ENCODE measurements around the gene RBP3. TPM values are rescaled to one million over a fixed set of nuclear protein-coding genes. Genes with fewer than 3 reads are reported as not detected.

The RBP3 gene
- total RNA-seq, 1 experiment from 2014 or later: not detected

DNA sequence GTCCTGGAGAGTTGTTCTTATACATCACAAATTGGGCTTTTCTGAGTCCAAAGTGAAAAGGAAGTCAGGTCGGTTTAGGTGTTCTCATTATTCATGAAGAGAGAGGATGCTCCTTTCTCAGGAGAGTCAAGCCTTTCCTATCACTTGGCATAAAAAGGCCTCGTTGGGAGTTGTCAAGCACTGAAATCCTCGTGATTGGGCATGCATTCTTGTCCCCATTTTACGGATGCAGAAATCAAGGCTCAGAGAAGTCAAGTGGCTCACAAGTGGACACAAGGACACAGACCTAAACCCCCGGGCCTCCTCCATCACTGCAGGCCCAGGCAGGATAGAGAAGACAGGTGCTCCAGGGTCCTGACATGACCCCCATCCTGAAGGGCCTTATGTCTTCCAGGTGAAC is 8.5 kb downstream of the RBP3 start:
- Histone ChIP-seq H3K27ac (ENCODE audit: insufficient read length, low read depth, low read length) (no peak overlapping the region), H2BK15ac (ENCODE audit: low read depth, low read length) (no peak overlapping the region), H2BK20ac (ENCODE audit: low read depth, low read length, poor library complexity, severe bottlenecking) (no peak overlapping the region), H3K14ac (ENCODE audit: insufficient read depth, low read length) (no peak overlapping the region), H3K4me2 (ENCODE audit: insufficient read depth, insufficient read length, low read length) (no peak overlapping the region), H3K79me1 (ENCODE audit: insufficient read depth, low read depth, low read length, poor library complexity, severe bottlenecking) (no peaks in the 10 kb centered on the region), H3K9ac (ENCODE audit: extremely low read depth, insufficient read length, low read length) (no peak overlapping the region), H4K20me1 (ENCODE audit: control insufficient read depth, insufficient read depth, insufficient read length) (no peaks in the 10 kb centered on the region), H3K79me2 (ENCODE audit: insufficient read depth, low read length) (no peaks in the 10 kb centered on the region), H3K9me3 (ENCODE audit: control insufficient read depth, low read depth, low read length) (no peaks in the 10 kb centered on the region), H2AFZ (ENCODE audit: low read length) (no peak overlapping the region), H3K27me3 (ENCODE audit: insufficient read depth, low read length) (no peaks in the 10 kb centered on the region), H3K4ac (ENCODE audit: low read depth, low read length) (no peak overlapping the region), H4K8ac (replicated peaks; ENCODE audit: insufficient read length, low read depth, low read length) (no peak overlapping the region), H4K91ac (ENCODE audit: insufficient read length, low read depth, low read length) (no peak overlapping the region), H4K5ac (ENCODE audit: insufficient read length, low read depth, low read length) (no peak overlapping the region), H2BK12ac (ENCODE audit: insufficient read length, low read depth, low read length) (no peak overlapping the region), H3K18ac (ENCODE audit: insufficient read length, low read depth, low read length) (no peak overlapping the region), H2BK5ac (ENCODE audit: insufficient read length, low read length) (no peak overlapping the region), H3K56ac (ENCODE audit: insufficient read length, low read depth, low read length) (no peak overlapping the region), H2AK5ac (ENCODE audit: insufficient read length, low read length) (no peak overlapping the region), H3K23me2 (ENCODE audit: insufficient read length, low read depth, low read length, poor library complexity, severe bottlenecking) (no peaks in the 10 kb centered on the region), H3K4me1 (ENCODE audit: insufficient read depth, low read length) (no peaks in the 10 kb centered on the region), H2BK120ac (ENCODE audit: low read depth, low read length, poor library complexity, severe bottlenecking) (no peak overlapping the region), H3T11ph (ENCODE audit: low read length) (no peak overlapping the region), H3K23ac (ENCODE audit: insufficient read length, low read depth, low read length) (no peak overlapping the region)
- Mint-ChIP-seq H3K9me3 (no peaks in the 10 kb centered on the region), H3K4me1 (peaks cover 5% of the 10 kb centered on the region in 2 experiments; a peak in 3 of 4 replicates), H3K27ac (no peak overlapping the region), H3K36me3 (ENCODE audit: insufficient read depth in 1 of 3, low read depth in 3 of 3) (no peaks in the 10 kb centered on the region), H3K4me3 (no peak overlapping the region), H3K27me3 (ENCODE audit: low read depth) (no peaks in the 10 kb centered on the region; the same call in 1 of the 2 replicates)
- no peak for TF ChIP-seq CTCF (conservative IDR thresholded peaks at IDR 0.05)
- no CpG with 5 or more reads among the region's 5 CpGs for WGBS (ENCODE audit: extremely low coverage, insufficient read length, low lambda C conversion rate)
- DNase-seq: no peak
